NCI-H1048 (cell line): ENCODE data around the gene STK32C.
"Not testable (repeated sequence)": the region's sequence is repeated elsewhere in the genome, so short reads cannot be mapped to it uniquely, and the experiment has no call there.

Experiments
- DNase-seq: peaks from one replicate; lab custom pipeline; 2025; lab: John Stamatoyannopoulos, UW

The STK32C gene

DNA sequence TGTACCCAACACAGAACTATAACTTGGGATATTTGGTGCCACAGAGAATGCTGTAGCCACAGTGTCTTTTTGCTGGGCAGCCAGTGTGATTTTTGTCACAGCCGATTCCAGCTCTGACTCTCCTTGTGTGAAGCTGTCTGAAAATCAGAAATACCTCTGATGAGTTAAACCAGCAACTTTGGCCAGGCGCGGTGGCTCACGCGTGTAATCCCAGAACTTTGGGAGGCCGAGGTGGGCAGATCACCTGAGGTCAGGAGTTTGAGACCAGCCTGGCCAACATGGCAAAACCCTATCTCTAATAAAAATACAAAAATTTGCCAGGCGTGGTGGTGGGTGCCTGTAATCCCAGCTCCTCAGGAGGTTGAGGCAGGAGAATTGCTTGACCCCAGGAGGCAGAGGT is 30.1 kb upstream of the STK32C start:
- DNase-seq: not testable (repeated sequence)

DNA sequence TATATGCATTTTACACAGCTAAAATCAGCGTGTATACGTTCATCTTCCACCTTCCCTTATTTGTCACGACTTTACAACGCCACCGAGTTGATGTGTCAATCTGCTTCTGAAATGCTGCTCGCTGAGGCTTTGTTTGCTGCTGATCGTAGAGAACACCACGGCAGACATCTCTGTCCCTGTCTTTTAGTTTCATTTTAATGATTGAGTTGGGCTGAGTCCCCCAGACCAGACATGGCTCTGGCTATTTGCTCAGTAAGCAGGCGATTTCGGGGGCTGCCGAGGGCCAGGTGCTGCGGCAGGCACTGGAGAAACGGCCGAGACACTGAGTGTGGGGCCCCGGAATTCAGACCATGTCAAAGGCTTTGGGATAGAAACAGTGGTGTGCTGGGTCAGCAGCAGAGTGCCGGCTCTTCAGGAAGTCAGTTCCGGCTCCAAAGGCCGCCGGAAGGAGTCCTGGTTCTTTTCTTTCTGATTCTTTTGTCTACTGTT is 29.2 kb upstream of the STK32C start:
- DNase-seq: no peak

DNA sequence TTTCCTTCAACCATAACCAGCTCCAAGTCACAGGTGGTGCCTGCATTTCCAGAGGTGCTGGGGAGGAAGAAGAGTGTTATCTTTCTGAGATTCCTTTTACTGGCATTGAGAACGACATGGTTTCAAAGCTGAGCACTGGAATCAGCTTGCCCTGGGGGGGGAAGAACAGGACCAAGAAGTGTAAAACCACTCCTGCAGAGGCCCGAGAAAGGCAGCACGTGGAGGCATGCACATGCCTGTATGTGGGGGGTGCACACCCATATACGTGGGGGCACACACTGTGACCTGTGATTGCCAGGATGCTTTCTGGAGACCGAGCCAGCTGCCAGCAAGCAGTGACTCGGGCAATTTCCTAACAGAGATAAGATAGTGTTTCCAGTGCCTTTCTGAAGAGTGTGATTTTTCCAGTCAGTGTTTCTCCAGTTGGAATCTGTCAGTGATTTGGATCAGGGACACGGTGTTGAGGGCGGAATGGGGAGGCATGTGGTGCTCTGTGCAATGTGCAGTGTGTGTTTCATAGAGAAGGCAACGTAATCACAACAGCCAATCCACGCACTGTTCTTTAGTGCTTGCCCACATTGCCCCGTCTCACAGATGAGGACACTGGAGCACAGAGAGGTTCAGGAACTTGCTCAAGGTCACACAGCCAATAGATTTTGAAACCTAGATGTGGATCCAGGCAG is 28.5 kb upstream of the STK32C start:
- no peak for DNase-seq

DNA sequence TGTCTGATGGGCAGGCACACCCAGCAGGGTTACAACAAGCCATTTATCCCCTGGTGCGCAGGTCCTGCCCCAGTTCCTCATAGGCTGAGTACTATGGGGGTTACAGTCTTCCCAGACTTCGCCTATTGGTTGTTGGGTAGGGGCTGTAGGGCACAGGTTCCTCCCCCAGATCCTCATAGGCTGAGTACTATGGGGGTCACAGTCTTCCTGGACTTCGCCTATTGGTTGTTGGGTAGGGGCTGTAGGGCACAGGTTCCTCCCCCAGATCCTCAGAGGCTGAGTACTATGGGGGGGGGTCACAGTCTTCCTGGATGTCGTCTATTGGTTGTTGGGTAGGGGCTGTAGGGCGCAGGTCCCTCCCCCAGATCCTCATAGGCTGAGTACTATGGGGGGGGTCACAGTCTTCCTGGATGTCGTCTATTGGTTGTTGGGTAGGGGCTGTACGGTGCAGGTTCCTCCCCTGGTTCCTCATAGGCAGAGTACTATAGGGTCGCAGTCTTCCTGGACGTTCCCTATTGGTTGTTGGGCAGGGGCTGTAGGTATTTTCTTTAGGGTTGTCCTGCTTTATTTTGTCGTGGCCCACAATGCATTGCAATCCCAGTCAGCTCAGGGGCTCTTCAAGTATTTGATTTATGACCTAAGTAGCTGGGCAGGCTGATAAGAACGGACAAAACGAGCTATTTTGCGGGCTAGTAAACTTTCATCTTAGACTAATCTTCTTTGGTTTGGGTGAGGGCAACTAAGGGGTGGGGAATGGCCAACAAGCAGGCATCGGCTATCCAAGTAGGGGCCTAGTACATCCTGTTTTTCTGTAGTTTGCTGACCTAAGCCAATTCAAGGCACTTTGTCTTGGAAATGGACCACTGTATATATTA is 27.7 kb upstream of the STK32C start:
- DNase-seq: no peak

DNA sequence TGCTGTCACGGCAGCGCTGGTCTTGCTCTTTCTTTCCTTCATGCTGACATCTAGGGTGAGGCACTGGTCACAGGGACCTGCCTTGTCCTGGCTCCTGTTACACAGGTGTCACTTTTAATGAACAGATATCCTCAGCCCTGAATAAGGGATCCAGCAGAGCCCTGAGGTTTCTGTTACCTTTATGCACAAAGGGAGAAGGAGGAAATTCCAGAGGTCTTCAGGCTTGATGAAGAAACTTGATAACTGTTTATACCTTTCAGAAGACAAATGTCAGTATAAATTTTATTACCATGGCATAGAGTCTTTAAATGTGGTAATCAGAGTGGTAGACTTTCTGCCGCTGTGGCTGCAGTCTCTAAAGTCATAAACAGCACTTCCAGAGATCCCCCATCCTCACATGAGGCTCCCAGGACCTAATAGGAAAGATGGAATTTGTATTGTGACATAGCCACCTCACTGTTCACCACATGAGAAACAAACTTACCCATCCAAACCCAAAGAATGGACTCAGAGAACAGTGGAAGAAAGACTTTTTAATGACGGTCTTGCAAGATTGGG is 27.0 kb upstream of the STK32C start:
- no peak for DNase-seq

DNA sequence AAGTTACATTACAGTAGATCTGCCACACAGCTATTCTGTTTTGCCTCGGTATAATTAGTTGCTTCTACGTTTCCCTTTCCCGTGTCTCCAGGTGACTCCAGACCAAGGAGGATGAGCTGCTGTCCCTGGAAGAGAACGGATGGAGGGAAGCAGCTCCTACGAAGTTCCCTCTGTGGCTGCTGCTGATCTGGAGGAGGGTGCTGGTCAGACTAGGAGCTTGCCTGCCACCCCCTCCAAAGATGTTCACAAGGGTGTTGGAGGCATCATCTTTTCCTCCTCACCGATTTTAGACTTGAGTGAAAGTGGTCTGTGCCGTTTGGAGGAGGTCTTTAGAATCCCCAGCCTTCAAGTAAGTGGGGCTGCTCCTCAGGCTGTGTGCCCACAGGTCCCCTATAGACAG is 25.6 kb upstream of the STK32C start:
- DNase-seq: no peak

DNA sequence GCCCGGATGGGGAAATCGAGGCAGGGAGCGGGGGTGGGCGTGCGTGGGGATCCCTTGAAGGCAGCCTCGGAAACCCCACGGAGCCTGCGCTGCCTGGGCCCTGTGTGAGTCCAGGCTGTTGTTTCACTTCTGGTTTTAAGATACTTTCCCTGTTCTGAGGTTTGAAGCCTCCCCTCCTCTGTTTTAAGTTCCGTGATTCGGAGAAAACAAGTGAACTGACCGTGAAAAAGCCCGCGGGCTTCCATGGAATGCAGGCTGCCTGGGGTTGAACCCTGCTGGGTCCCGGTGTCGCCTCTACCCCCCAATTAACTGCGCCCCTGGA is 24.6 kb upstream of the STK32C start:
- no peak for DNase-seq

DNA sequence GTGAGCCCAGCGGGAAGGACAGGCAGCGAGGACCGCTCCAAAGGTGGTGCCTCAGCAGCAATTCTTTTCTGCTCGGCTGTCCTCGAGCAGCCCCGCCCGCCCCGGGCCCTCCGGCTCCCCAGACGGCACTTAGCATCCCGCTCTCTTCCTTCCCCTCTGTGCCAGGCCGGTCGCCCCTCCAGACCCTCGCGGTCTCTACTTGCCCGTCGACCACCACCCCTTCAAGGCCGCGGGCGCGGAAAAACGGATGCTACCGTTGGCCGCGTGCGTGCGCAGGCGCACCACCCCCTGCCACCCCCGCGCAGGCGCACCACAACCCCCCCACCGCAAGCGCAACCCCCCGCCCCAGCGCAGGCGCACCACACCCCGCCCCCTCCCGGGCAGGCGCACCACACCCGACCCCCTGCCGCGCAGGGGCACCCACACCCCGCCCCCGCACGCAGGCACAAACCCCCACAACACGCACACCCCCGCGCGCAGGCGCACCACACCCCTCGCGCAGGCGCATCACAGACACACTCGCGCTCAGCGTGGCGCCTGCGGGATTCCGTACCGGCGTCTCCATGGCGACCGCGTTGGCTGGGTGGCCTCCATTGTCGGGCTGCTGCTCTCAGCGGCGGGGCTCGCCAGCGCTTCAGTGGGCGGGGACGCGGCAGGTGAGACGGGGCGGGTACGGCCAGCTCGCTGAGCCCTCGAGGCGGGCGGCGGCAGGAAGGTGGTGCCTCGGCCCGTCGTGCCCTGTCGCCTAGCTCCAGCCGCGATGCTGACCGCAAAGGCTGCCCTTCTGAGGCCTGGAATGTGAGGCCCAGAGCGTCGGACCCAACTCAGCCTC is 24.1 kb upstream of the STK32C start, which contains the start of gene LRRC27:
Gene LRRC27 (plus strand): TSS at position 593 of the 832 bp plus-strand sequence. CDS start 1,332 bp downstream, outside the sequence.
- peak; percentile 89 for DNase-seq

DNA sequence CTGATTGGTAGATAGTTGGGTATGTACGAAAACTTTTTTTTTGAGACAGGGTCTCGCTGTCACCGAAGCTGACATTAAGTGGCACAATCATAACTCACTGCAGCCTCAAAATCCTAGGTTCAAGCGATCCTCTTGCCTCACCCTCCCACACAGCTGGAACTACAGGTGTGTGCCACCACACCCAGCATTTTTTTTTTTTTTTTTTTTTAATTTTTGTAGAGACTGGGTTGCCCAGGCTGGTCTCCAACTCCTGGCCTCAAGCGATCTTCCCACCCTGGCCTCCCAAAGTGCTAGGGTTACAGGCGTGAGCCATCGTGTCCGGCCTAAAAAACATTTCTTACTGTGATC is 22.7 kb upstream of the STK32C start:
- DNase-seq: no peak

DNA sequence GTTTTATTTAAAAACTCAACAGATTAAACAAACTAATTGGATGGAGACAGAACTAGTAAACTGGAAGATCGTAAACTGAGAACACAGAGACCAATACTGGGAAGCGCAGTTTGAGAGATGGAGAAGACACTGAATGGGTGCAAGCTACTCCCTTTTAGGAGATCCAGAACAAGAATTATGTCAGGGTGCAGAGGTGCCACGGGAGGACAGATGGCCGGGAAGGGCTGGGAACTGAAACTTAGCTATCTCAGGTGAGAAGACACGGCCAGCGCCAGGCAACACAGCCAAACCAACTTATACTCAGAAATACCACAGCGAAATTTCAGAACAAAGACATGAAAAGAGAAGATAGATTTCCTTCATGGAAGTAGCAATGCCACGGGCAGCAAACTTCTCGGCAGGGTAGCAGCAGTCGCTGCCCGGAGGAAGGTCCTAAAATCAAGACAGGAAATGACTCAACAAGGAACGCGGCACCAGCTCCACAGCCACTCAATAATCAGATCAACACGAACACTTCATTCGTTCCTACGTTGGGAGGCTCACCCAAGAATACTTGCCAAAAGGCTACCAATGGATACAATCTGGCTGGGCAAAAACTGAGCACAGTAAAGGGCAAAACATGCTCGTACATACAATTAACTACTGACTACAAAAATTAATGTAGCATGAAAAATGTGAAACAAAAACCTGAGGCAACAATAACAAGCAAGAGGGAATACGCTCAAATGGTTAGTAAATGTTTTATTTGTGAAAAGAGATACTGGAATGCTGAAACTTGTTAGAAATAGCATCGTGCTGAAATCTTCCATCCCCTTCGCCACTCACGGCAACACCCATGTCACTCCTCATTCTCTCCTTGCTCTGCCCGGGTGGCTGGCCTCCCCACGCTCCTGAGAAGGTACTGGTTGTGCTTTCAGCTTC is 22.1 kb upstream of the STK32C start:
- DNase-seq: no peak

DNA sequence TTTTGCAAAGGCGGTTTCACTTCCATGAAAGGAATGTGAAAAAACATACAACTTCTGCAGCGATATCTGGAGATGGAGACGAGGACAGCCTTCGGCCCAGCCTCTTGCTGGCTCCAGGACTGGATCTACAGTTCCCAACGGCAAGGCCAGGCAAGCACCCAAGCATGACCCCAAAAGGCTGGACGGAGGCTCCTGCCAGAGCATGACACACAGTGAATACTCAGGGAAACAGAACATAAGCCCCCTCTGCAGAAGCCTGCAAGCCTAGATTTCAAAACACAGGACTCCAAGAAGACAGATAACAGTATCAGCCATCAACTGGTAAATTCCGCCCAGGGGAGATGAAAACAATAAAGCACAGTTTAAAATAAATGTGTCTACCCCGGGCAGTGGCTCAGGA is 21.0 kb upstream of the STK32C start:
- no peak for DNase-seq

DNA sequence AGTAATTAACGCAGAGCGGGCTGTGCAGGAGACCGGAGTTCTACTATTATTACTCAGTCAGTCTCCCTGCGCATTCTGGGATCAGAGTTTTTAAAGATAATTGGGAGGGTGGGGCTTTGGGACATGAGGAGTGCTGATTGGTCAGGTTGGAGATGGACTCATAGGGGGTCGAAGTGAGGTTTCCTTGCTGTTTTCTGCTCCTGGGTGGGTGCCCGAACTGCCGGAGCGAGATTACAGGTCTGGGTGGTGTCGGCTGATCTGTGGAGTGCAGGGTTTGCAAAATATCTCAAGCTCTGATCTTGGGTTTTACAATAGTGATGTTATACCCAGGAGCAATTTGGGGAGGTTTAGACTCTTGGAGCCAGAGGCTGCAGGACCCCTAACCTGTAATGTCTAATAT is 20.4 kb upstream of the STK32C start:
- no peak for DNase-seq

DNA sequence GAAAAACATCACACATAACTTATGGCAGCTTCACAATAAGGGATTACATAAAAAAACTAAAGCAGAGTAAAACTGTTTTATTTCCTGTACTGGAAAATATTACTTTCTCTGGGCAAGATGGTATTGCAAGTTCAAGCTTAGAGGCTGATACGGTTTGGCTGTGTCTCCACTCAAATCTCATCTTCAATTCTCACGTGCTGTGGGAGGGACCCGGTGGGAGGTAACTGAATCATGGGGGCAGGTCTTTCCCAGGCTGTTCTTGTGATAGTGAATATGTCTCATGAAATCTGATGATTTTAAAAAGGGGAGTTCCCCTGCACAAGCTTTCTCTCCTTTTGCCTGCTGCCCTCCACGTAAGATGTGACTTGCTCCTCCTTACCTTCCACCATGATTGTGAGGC is 19.2 kb upstream of the STK32C start:
- DNase-seq: no peak

DNA sequence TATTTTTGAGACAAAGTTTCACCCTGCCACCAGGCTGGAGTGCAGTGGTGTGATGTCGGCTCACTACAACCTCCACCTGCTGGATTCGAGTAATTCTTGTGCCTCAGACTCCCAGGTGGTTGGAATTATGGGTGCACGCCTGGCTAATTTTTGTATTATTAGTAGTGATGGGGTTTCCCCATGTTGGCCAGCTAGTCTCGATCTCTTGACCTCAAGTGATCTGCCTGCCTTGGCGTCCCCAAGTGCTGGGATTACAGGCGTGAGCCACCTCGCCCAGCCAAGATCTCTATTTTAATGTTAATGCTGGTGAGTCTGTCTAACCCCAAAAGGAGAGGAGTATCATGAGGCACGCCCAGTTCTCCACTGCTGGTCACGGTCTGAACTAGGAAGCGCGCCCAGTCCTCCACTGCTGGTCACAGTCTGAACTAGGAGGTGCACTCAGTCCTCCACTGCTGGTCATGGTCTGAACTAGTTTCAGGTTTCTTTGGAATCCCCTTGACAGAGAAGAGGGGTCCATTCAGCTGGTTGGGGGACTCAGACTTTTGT is 18.7 kb upstream of the STK32C start:
- no peak for DNase-seq

DNA sequence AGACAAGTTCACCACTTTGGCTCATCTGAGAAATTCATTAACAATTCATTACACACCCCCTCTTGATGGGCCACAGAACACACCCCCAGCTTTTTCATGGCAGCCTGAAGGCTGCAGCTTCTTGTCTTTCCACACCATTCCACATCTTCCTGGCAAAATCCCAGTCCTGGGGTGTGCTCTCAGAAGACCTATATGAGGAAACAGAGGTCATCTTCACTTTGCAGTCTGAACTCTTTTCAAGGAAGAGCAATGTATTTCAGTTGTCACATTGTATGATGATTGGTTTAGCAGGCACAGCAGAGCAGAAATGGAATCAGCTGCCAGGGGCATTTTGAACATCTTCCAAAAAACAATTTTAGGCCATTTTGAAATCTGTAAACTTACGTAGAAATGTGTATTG is 16.4 kb upstream of the STK32C start:
- DNase-seq: no peak

DNA sequence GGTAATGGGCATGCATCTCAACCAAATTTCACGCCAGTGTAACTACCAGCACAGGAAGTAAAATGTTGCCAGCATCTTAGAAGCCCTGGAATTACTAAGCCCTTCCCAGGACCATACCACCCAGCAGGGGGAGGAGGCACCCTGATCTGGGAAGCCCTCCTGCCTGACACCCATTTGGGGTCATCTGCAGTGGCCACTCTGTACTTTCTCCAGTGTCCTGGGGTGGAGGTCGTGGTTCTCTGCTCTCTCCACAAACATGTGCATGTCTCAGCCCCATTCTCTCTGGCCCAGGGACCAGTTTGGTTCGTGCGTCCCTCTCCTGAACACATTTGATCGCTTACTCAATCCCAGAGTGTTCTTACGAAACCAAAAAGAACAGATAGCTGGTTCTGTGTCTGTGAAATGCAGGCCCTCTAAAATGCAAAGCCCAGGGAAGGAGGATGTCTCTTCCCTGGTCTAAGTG is 14.9 kb upstream of the STK32C start:
- DNase-seq: no peak

DNA sequence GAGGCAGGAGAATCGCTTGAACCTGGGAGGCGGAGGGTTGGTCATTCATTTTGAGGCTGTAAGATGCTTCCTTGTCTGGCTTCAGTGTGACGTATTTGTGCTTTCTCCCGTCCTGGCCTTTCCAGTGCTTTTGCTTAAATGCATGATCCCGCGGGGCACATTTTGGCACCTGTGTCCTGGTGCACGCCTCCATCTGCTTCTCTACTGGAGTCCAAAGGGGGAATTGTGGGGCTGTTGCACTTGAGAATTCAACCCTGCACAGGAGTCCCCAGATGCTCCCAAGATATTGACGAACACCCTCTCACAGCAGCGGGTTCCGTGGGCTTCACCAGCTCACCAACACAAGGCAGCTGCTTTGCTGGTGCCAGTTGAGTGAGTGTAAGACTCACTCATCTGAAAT is 14.0 kb upstream of the STK32C start:
- no peak for DNase-seq

DNA sequence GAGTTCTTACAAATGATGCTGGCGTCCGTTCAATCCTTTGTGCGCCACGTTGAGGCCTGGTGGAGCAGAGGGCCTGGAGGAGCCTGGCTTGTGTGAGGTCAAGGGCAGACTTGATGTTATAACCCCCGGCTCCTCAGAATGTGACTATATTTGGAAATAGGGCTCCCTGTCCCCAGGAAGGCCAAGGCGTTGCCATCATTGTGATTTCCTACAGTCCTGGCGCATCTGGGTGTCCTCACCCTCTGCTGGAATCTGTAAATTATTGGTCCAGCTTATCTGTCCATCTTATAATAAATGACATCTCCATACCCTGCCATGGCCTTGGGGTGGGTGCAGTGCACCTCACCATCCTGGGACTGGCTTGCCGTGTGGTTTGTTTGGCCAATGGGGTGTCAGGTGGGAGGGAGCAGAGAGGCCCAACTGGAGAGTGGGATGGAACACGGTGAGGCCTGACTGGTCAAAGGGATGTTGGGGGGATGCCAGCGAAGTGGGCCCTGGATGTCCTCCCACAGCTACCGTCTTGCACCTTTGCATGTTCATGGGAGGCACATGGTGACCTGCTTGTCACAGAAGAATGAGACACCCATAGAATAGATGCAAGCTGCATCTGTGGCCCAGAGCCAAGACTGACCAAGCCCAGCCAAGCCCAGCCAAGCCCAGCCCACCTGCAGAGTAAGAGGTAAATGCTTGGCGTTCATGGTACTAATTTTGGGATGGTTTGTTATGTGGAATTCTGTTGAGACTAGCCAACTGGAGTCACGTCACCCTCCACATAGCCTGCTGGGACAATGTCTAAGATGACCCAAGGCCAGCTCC is 13.1 kb upstream of the STK32C start:
- no peak for DNase-seq

DNA sequence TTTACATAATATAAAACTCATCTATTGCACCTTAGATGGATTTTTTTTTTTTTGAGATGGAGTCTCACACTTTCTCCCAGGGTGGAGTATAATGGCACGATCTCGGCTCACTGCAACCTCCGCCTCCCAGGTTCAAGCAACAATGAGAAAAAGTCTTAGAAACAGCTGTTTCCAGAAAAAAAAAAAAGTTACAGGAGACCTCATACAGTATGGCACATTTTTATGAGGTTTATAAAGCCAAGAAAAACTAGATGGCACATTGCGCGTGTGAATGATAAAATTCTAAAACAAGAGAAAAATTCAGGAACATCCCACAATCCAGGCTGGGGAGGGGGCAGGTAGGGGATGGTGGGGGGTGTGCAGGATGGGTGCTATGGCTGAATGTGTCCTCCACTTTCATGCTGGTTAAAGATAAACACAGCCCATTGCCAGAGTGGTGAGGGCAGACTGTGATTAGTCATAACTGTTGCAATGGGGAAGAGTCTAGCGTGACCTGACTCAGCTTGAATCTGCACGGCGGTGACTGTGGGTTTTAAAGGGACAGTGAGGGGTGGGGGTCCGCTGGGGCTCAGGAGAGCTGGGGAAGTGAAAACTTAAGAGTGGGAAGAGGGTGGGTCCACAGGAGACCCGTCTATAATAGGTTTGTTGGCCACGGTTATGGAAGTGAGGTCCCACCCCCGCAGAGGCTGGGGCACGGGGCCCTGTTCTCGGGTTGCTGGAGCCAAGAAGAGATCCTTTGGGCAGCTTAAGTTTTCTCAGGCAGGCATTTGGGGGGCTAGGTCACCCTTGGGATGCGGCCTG is 12.3 kb upstream of the STK32C start:
- no peak for DNase-seq
